Activated CD4-positive, alpha-beta memory T cell treated with anti-CD3 and anti-CD28 coated beads, Interleukin-2, amount 10 ng/mL, durations not matched to agents 7 days and 5 days (primary cell): ENCODE measurements around the gene GJA3. TPM values are rescaled to one million over a fixed set of nuclear protein-coding genes. Genes with fewer than 3 reads are reported as not detected.

Experiments
- CTCF ChIA-PET: fragments of 350-600 bp; sonication (Branson Sonifier 250); formaldehyde crosslinking; loops from one replicate; lab custom pipeline; 2021; ENCODE audit warnings: antibody characterized with exemption, inconsistent platforms; lab: Charles Lee
- POLR2A ChIA-PET: fragments of 350-600 bp; sonication (Branson Sonifier 250); formaldehyde crosslinking; loops from one replicate; lab custom pipeline; 2021; ENCODE audit warnings: antibody characterized with exemption; lab: Charles Lee
- DNase-seq: peaks from one replicate; pipeline ENCODE4 v3.0.0-alpha.2; 2020
- H3K27ac Mint-ChIP-seq: one replicate; pipeline ENCODE4 v1.8.0; 2021; ENCODE audit warnings: mild to moderate bottlenecking, mixed read lengths
- H3K27me3 Mint-ChIP-seq: one replicate; pipeline ENCODE4 v1.8.0; 2021; ENCODE audit warnings: mixed read lengths
- H3K36me3 Mint-ChIP-seq: one replicate; pipeline ENCODE4 v1.8.0; 2021; ENCODE audit warnings: low read depth, mixed read lengths
- H3K4me1 Mint-ChIP-seq: one replicate; pipeline ENCODE4 v1.8.0; 2021; ENCODE audit warnings: mixed read lengths
- H3K4me3 Mint-ChIP-seq: one replicate; pipeline ENCODE4 v1.8.0; 2021; ENCODE audit warnings: mild to moderate bottlenecking, mixed read lengths
- H3K9me3 Mint-ChIP-seq: one replicate; pipeline ENCODE4 v1.8.0; 2021; ENCODE audit warnings: mixed read lengths
- total RNA-seq, 2 experiments: library from RNA; stranded (reverse); gene quantifications; one replicate each; pipeline ENCODE4 v1.2.3, GENCODE V29; 2021

Gene GJA3
- total RNA-seq, result under 1 TPM; 0.13 to 0.23 TPM

GRCh38 chr13:20160306-20161274 lies at the start of gene GJA3:
Gene GJA3 (minus strand): TSS chr13:20161052. CDS start chr13:20143288, 17,764 bp downstream.
- peak within 1 kb of the TSS; percentile 73 for H3K4me3 Mint-ChIP-seq
- DNase-seq, result peak; percentile 48
- no peaks in the 10 kb centered on the region for H3K9me3 Mint-ChIP-seq
- POLR2A ChIA-PET, result interaction anchor here (0.7 to 2.0 kb wide), 5 partner anchors 8 to 176 kb away, joined by 3 to 6 read pairs (median 5); no protein-coding TSS in a partner anchor
- CTCF ChIA-PET, result interaction anchor here (0.5 to 6.2 kb wide), 9 partner anchors 14 to 441 kb away, joined by 3 to 46 read pairs (median 3); no protein-coding TSS in a partner anchor
- no peaks in the 10 kb centered on the region for H3K36me3 Mint-ChIP-seq
- H3K4me1 Mint-ChIP-seq, result peaks cover 24% of the 10 kb centered on the region
- H3K27ac Mint-ChIP-seq, result no peak within 1 kb of the TSS
- H3K27me3 Mint-ChIP-seq, result peaks cover 58% of the 10 kb centered on the region

GRCh38 chr13:20209948-20210347 lies 49.1 kb upstream of the GJA3 start:
- H3K36me3 Mint-ChIP-seq, result no peaks in the 10 kb centered on the region
- no peak for DNase-seq
- H3K4me1 Mint-ChIP-seq, result peaks cover 4% of the 10 kb centered on the region
- peaks cover 32% of the 10 kb centered on the region for H3K27me3 Mint-ChIP-seq
- CTCF ChIA-PET, result interaction anchor here (1.2 kb wide), 1 partner anchor 13 kb away, joined by 4 read pairs; no protein-coding TSS in a partner anchor
- H3K4me3 Mint-ChIP-seq, result no peak overlapping the region
- H3K27ac Mint-ChIP-seq, result no peak overlapping the region
- no peaks in the 10 kb centered on the region for H3K9me3 Mint-ChIP-seq
- POLR2A ChIA-PET, result no interaction called here

- DNase-seq, result no peak
- H3K9me3 Mint-ChIP-seq, result peaks cover under 1% of the 10 kb centered on the region
- peaks cover 24% of the 10 kb centered on the region for H3K27me3 Mint-ChIP-seq
- H3K4me3 Mint-ChIP-seq, result no peak overlapping the region
- ChIA-PET CTCF (interaction anchor here (2.1 kb wide), 1 partner anchor 10 kb away, joined by 8 read pairs; no protein-coding TSS in a partner anchor), POLR2A (no interaction called here)
- peaks cover 2% of the 10 kb centered on the region for H3K36me3 Mint-ChIP-seq
- peaks cover 4% of the 10 kb centered on the region for H3K4me1 Mint-ChIP-seq
- no peak overlapping the region for H3K27ac Mint-ChIP-seq
These were observed 45.9 kb upstream of the GJA3 start for GRCh38 chr13:20206698-20207235.

DNA sequence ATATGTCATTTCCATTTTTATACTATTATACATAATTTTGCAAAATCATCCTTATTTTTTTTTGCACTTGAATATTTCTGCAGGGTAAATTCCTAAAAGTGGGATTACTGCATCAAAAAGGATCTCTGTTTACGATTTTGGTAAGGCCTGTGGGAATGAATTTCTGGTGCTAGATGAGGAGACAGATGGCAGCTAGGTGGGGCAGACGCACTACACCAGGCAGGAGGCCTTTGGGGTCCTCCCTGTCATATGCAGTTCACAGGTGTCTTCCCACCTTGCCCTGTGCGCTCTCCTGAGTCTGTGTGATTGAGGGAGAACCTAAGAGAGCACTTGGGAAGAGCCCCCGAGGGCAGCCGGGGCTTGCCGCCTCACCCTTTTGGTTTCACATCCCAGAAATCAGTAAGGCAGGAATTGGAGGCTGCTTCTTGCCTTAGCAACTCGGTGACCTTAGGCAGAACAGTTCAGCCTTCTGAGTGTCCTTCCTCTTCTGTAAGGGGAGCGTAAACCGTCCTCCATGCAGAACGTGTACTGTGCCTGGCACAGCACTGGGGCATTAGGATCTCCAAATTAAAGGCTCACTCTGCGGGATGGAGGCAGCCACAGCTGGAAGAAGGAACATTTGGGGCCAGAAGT lies 45.3 kb upstream of the GJA3 start:
- H3K4me1 Mint-ChIP-seq, result peaks cover 4% of the 10 kb centered on the region
- peaks cover 2% of the 10 kb centered on the region for H3K9me3 Mint-ChIP-seq
- ChIA-PET POLR2A (no interaction called here), CTCF (interaction anchor here (2.1 kb wide), 1 partner anchor 9 kb away, joined by 8 read pairs; no protein-coding TSS in a partner anchor)
- peaks cover 3% of the 10 kb centered on the region for H3K36me3 Mint-ChIP-seq
- no peak for DNase-seq
- H3K27ac Mint-ChIP-seq, result no peak overlapping the region
- peaks cover 28% of the 10 kb centered on the region for H3K27me3 Mint-ChIP-seq
- H3K4me3 Mint-ChIP-seq, result no peak overlapping the region

GRCh38 chr13:20198781-20199180 lies 37.9 kb upstream of the GJA3 start:
- DNase-seq, result no peak
- peaks cover 2% of the 10 kb centered on the region for H3K9me3 Mint-ChIP-seq
- peaks cover 3% of the 10 kb centered on the region for H3K36me3 Mint-ChIP-seq
- peaks cover 17% of the 10 kb centered on the region for H3K4me1 Mint-ChIP-seq
- H3K27ac Mint-ChIP-seq, result no peak overlapping the region
- CTCF ChIA-PET, result interaction anchor here (1.0 to 1.2 kb wide), 2 partner anchors 11 to 20 kb away, joined by 3 read pairs; no protein-coding TSS in a partner anchor
- H3K27me3 Mint-ChIP-seq, result peaks cover 50% of the 10 kb centered on the region
- no peak overlapping the region for H3K4me3 Mint-ChIP-seq
- POLR2A ChIA-PET, result no interaction called here

DNA sequence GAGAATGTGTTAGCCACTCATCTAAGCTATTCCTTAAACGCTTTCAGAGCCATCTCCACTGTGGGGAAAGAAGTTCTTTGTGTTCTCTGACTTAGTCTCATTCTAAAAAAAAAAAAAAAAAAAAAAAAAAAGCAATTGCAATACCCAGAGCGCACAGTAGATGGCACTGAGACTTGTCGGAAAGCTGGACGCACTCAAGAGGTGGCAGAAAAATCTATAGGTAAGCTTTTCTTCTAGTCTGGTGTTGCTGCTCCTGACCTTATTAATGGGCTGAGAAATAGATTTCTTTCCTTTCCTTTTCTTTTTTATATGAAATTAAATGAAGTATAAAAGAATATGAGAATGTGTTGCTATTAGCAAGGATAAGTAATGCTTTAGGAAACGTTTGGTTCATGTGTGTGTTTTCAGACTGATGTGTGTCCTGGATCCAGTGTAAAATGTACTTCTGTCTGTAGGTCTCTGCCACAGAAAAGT lies 36.5 kb upstream of the GJA3 start:
- ChIA-PET CTCF (interaction anchor here (0.6 to 2.3 kb wide), 39 partner anchors 9 to 820 kb away, joined by 3 to 18 read pairs (median 4); partner anchors contain the start of genes GJA3 and IL17D), POLR2A (interaction anchor here (0.6 to 2.1 kb wide), 5 partner anchors 22 to 296 kb away, joined by 3 to 4 read pairs (median 3); no protein-coding TSS in a partner anchor)
- H3K36me3 Mint-ChIP-seq, result peaks cover 3% of the 10 kb centered on the region
- peaks cover 22% of the 10 kb centered on the region for H3K4me1 Mint-ChIP-seq
- DNase-seq, result no peak
- H3K4me3 Mint-ChIP-seq, result no peak overlapping the region
- H3K27me3 Mint-ChIP-seq, result peaks cover 49% of the 10 kb centered on the region
- peaks cover 2% of the 10 kb centered on the region for H3K9me3 Mint-ChIP-seq
- H3K27ac Mint-ChIP-seq, result no peak overlapping the region

DNA sequence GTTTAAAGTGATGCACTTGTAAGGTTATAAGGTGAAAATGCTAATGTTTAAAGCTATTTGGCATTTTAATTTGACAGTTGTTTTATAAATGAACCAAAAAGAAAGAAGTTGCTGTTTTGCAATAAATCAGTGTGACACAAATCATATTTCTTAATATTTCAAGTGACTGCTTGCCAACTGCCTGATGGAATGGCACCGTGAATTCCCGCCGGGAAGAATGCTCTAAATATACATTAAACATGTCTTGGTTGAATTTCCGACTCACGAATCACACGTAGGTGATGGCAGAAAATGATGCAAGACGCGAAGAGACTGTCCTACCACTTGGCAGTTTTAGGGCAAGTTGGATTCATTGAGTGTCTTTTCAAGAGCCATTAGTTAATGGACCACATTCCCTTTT lies 34.9 kb upstream of the GJA3 start:
- Mint-ChIP-seq H3K4me3 (no peak overlapping the region), H3K4me1 (peaks cover 27% of the 10 kb centered on the region), H3K27me3 (peaks cover 59% of the 10 kb centered on the region), H3K36me3 (no peaks in the 10 kb centered on the region), H3K27ac (no peak overlapping the region), H3K9me3 (no peaks in the 10 kb centered on the region)
- ChIA-PET POLR2A (no interaction called here), CTCF (interaction anchor here (1.1 to 2.3 kb wide), 6 partner anchors 8 to 297 kb away, joined by 3 to 16 read pairs (median 3); no protein-coding TSS in a partner anchor)
- DNase-seq, result no peak

DNA sequence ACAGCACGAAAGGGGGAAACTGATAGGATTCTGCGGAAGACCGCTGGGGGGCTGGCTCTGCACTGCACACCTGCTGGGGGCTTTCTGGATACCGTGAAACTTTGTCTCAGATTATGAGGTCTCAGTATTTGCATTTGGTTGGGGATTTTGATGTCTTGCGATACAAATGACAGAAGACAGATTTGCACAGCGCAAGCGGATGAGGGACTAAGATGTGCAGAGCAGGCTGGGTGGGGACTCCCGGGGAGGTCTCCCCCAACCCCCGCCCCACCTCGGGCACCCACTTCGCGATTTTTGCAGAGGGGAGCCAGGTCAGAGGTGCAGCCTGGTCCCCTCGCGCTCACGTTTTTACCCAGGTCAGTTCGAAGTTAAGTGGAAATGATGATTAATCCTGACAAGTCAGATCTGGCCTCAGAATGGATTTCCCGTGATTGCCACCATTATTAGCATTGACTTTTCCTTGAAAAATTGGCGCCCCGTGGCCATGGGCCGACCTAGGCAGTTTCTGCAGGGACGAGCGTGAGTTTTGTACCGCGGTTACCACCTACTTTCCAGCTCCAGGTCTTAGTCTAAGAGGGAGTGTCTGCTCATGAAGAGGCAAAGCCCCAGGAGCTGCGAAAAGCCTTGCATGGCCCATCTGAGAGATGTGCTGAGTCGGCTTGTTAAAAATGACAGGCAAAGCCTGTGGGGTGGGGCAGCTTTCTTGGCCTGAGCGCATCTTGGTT lies 33.2 kb upstream of the GJA3 start:
- no peak for DNase-seq
- ChIA-PET CTCF (no interaction called here), POLR2A (interaction anchor here (0.8 kb wide), 1 partner anchor 17 kb away, joined by 3 read pairs; no protein-coding TSS in a partner anchor)
- H3K27ac Mint-ChIP-seq, result no peak overlapping the region
- H3K4me1 Mint-ChIP-seq, result peaks cover 31% of the 10 kb centered on the region
- H3K4me3 Mint-ChIP-seq, result peak overlapping the region; percentile 61
- H3K36me3 Mint-ChIP-seq, result no peaks in the 10 kb centered on the region
- peaks cover 61% of the 10 kb centered on the region for H3K27me3 Mint-ChIP-seq
- no peaks in the 10 kb centered on the region for H3K9me3 Mint-ChIP-seq

- no peak overlapping the region for H3K27ac Mint-ChIP-seq
- no peaks in the 10 kb centered on the region for H3K36me3 Mint-ChIP-seq
- peak overlapping the region; percentile 61 for H3K4me3 Mint-ChIP-seq
- H3K27me3 Mint-ChIP-seq, result peaks cover 62% of the 10 kb centered on the region
- ChIA-PET POLR2A (no interaction called here), CTCF (no interaction called here)
- H3K9me3 Mint-ChIP-seq, result no peaks in the 10 kb centered on the region
- peaks cover 31% of the 10 kb centered on the region for H3K4me1 Mint-ChIP-seq
- no peak for DNase-seq
These were observed 32.5 kb upstream of the GJA3 start for GRCh38 chr13:20193162-20193906.

DNA sequence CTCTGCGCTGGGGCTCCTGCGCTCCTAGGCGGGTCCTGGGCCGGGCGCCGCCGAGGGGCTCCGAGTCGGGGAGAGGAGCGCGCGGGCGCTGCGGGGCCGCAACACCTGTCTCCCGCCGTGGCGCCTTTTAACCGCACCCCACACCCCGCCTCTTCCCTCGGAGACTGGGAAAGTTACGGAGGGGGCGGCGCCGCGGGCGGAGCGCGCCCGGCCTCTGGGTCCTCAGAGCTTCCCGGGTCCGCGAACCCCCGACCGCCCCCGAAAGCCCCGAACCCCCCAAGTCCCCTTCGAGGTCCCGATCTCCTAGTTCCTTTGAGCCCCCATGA lies 31.9 kb upstream of the GJA3 start, which contains the start of gene GJB2:
Gene GJB2, minus strand, starts transcription at position 103 of the 326 bp plus-strand sequence. CDS start 3,357 bp downstream, outside the sequence.
- Mint-ChIP-seq H3K9me3 (no peaks in the 10 kb centered on the region), H3K36me3 (no peaks in the 10 kb centered on the region), H3K27ac (no peak within 1 kb of the TSS), H3K4me1 (peaks cover 31% of the 10 kb centered on the region), H3K4me3 (peak within 1 kb of the TSS; percentile 63), H3K27me3 (peaks cover 62% of the 10 kb centered on the region)
- CTCF ChIA-PET, result interaction anchor here (0.6 kb wide), 1 partner anchor 698 kb away, joined by 3 read pairs; no protein-coding TSS in a partner anchor
- no peak for DNase-seq
- POLR2A ChIA-PET, result interaction anchor here (0.7 kb wide), 1 partner anchor 410 kb away, joined by 3 read pairs; no protein-coding TSS in a partner anchor

DNA sequence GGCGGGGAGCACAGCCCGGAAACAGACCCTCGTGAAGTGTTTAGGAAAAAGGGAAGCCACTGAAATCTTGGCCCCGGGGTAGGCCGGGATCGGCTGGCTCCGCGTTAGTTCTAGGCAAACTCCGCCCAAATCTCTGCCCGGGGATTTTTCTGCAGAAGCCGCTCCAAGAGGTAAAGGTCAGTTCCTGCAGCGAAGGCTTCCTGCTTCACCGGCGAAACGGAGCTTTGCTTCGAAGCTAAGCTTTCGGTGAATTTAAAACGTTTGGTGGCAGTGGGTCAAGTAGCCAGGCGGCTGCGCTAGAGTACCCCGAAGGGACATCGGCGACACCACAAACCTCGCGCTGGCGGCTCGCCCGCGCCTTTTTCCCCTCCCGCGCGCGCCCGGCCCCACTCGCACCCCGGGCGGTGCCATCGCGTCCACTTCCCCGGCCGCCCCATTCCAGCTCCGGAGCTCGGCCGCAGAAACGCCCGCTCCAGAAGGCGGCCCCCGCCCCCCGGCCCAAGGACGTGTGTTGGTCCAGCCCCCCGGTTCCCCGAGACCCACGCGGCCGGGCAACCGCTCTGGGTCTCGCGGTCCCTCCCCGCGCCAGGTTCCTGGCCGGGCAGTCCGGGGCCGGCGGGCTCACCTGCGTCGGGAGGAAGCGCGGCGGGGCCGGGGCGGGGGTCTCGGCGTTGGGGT lies 31.4 kb upstream of the GJA3 start:
- H3K27me3 Mint-ChIP-seq, result peaks cover 62% of the 10 kb centered on the region
- CTCF ChIA-PET, result interaction anchor here (0.6 kb wide), 1 partner anchor 699 kb away, joined by 3 read pairs; no protein-coding TSS in a partner anchor
- H3K27ac Mint-ChIP-seq, result no peak overlapping the region
- no peaks in the 10 kb centered on the region for H3K9me3 Mint-ChIP-seq
- no peak for DNase-seq
- POLR2A ChIA-PET, result interaction anchor here (0.7 kb wide), 1 partner anchor 409 kb away, joined by 3 read pairs; no protein-coding TSS in a partner anchor
- H3K4me1 Mint-ChIP-seq, result peaks cover 30% of the 10 kb centered on the region
- H3K36me3 Mint-ChIP-seq, result no peaks in the 10 kb centered on the region
- H3K4me3 Mint-ChIP-seq, result peak overlapping the region; percentile 63
